Pancreas (tissue), 10 donors: ENCODE results near the gene MAGI1. TPM values are rescaled to one million over a fixed set of nuclear protein-coding genes. Genes with fewer than 3 reads are reported as not detected.

Experiments
- ATAC-seq, 4 donors: fragments of 200-7000 bp; cut with Tn5 transposase; one replicate each; pipeline versions ENCODE4 v1.8.0 to v1.9.1; 2020; ENCODE audit warnings: mild to moderate bottlenecking in 4 of 4, moderate library complexity in 4 of 4
- DNase-seq, 6 donors: peaks; one replicate each; pipeline ENCODE4 v3.0.0-alpha.2; 2020
- FAIRE-seq: peaks from 2 replicates; lab custom pipeline; 2012; peaks lifted over from hg19 to GRCh38; lab: Jason Lieb, UNC
- H3K27ac ChIP-seq, 4 donors: fragments of 200-600 bp; sonication (generic); 1 replicate in 3 of 4; 2 replicates in 1 of 4; pipeline versions ENCODE4 v1.5.0 to v1.8.0; 2020
- H3K27me3 ChIP-seq, 4 donors: fragments of 200-600 bp; one replicate each; pipeline ENCODE4 v1.8.0; 2021
- H3K36me3 ChIP-seq, 3 donors: fragments of 200-600 bp; sonication (generic) in 1 of 3; one replicate each; pipeline versions ENCODE4 v1.5.0 to v1.8.0; 2020 to 2021
- H3K4me1 ChIP-seq, 3 donors: fragments of 200-600 bp; one replicate each; pipeline ENCODE4 v1.8.0; 2021
- H3K4me3 ChIP-seq, 4 donors: fragments of 200-600 bp; sonication (generic) in 2 of 4; one replicate each; pipeline versions ENCODE4 v1.5.0 to v1.8.0; 2020 to 2021
- H3K9me3 ChIP-seq, 4 donors: fragments of 200-600 bp; one replicate each; pipeline ENCODE4 v1.8.0; 2021
- CTCF ChIP-seq, 4 donors: fragments of 200-600 bp; sonication (generic) in 3 of 4; IDR thresholded peaks; one replicate each; pipeline versions ENCODE4 v1.5.0 to v1.8.0; 2021; ENCODE audit warnings: antibody characterized with exemption in 4 of 4
- WGBS, 2 donors: extraction: QIAGEN DNeasy Blood & Tissue Kit; methylation state at CpG; one replicate each; pipeline ENCODE4 v1.1.7; 2013; 5-methylcytosine and 5-hydroxymethylcytosine counted together
- intact Hi-C, 3 donors: fragments of 100-400 bp; cut with DNase I; formaldehyde crosslinking; loops; one replicate each; pipeline versions ENCODE4 v1.11.1 to v1.14.2; 2022
- polyA plus RNA-seq, 2 donors: library from polyadenylated mRNA; stranded (reverse); fragments of 200-250 nt; gene quantifications; one replicate each; pipeline ENCODE4 v1.2.3, GENCODE V29; 2013
- total RNA-seq, 6 donors: library from RNA; stranded (reverse); fragmentation: NEBNext Ultra II Directional in 4 of 6; extraction: Animal tissue kit (Norgen Biotek cat#: 25700) in 4 of 6; gene quantifications; one replicate each; pipeline versions ENCODE4 v1.2.1 to v1.2.4, GENCODE V29; 2021 to 2023
- donor health status: healthy with polysubstance abuse.
- donor health status: DM: no; HTN: no; CAD: no; lungs with moderate emphysema.
- donor health status: DM: no; HTN: no; CAD: no.
- donor health status: control.
- donor health status: control.
- donor health status: Bipolar disorder and iron deficiency.
- donor health status: DM: yes; HTN: yes; CAD: no.
- donor health status: DM: no; HTN: no; CAD: no.
- donor health status: DM: no; HTN: no; CAD: no.
- donor health status: DM: yes; HTN: yes; CAD: no.

The MAGI1 gene
- total and polyA plus RNA-seq, 8 donors: 19.7 to 45.1 (median 28.0) TPM

GRCh38 chr3:65776494-65776893, 262.2 kb downstream of the MAGI1 start:
- TF ChIP-seq CTCF (IDR thresholded peaks at IDR 0.05): no peak
- Histone ChIP-seq H3K27ac (no peak overlapping the region), H3K4me3 (no peak overlapping the region), H3K9me3 (no peaks in the 10 kb centered on the region), H3K27me3 (no peaks in the 10 kb centered on the region), H3K36me3 (no peaks in the 10 kb centered on the region), H3K4me1 (no peaks in the 10 kb centered on the region)
- ATAC-seq (no peak), FAIRE-seq (no peak), DNase-seq (no peak)
- WGBS, 2 donors: 74 to 91% methylated on average over 6 of the region's 6 CpGs
- intact Hi-C loops: no loop called here

GRCh38 chr3:65776081-65776480, 262.6 kb downstream of the MAGI1 start:
- no peak for DNase-seq
- no peaks in the 10 kb centered on the region for H3K36me3 ChIP-seq
- ATAC-seq: no peak
- no peak for TF ChIP-seq CTCF (IDR thresholded peaks at IDR 0.05)
- no peak for FAIRE-seq
- intact Hi-C loops: no loop called here
- H3K27ac ChIP-seq: no peak overlapping the region
- H3K27me3 ChIP-seq: no peaks in the 10 kb centered on the region
- no peaks in the 10 kb centered on the region for H3K9me3 ChIP-seq
- no peak overlapping the region for H3K4me3 ChIP-seq
- no peaks in the 10 kb centered on the region for H3K4me1 ChIP-seq

- H3K9me3 ChIP-seq: no peaks in the 10 kb centered on the region
- H3K27me3 ChIP-seq: no peaks in the 10 kb centered on the region
- 81 to 83% methylated on average over 3 of the region's 3 CpGs for WGBS, 2 donors
- ATAC-seq (no peak), FAIRE-seq (no peak), DNase-seq (no peak)
- no peak overlapping the region for H3K4me3 ChIP-seq
- intact Hi-C loops: no loop called here
- H3K4me1 ChIP-seq: no peaks in the 10 kb centered on the region
- H3K27ac ChIP-seq: no peak overlapping the region
- no peaks in the 10 kb centered on the region for H3K36me3 ChIP-seq
- TF ChIP-seq CTCF (IDR thresholded peaks at IDR 0.05): no peak
These were observed 266.0 kb downstream of the MAGI1 start for GRCh38 chr3:65772758-65773157.

GRCh38 chr3:65767551-65767950, 271.2 kb downstream of the MAGI1 start:
- Histone ChIP-seq H3K27me3 (no peaks in the 10 kb centered on the region), H3K9me3 (no peaks in the 10 kb centered on the region), H3K4me3 (no peak overlapping the region), H3K27ac (no peak overlapping the region), H3K4me1 (no peaks in the 10 kb centered on the region), H3K36me3 (no peaks in the 10 kb centered on the region)
- intact Hi-C loops: no loop called here
- WGBS, 2 donors: 94 to 97% methylated on average over 1 of the region's 1 CpG
- FAIRE-seq (no peak), ATAC-seq (no peak), DNase-seq (no peak)
- no peak for TF ChIP-seq CTCF (IDR thresholded peaks at IDR 0.05)

- FAIRE-seq (no peak), DNase-seq (no peak), ATAC-seq (no peak)
- WGBS, 2 donors: 93 to 99% methylated on average over 4 of the region's 4 CpGs
- H3K9me3 ChIP-seq: no peaks in the 10 kb centered on the region
- H3K27me3 ChIP-seq: no peaks in the 10 kb centered on the region
- no peak for TF ChIP-seq CTCF (IDR thresholded peaks at IDR 0.05)
- no peak overlapping the region for H3K27ac ChIP-seq
- H3K4me3 ChIP-seq: no peak overlapping the region
- H3K36me3 ChIP-seq: no peaks in the 10 kb centered on the region
- intact Hi-C loops: no loop called here
- no peaks in the 10 kb centered on the region for H3K4me1 ChIP-seq
These were observed 276.5 kb downstream of the MAGI1 start for GRCh38 chr3:65762235-65762580.
